ENCODE measurements around the gene SPDL1. TPM values are rescaled to one million over a fixed set of nuclear protein-coding genes. Genes with fewer than 3 reads are reported as not detected.

The SPDL1 gene
- total RNA-seq, 1 experiment from 2014 or later = 184 TPM

- Histone ChIP-seq H3K27me3 (replicated peaks) (peaks cover 7% of the 10 kb centered on the region; the same call in 1 of the 2 replicates), H3K27ac (no peak overlapping the region), H3K4me1 (replicated peaks) (no peaks in the 10 kb centered on the region; the same call in 1 of the 2 replicates), H3K4me3 (no peak overlapping the region), H3K36me3 (no peaks in the 10 kb centered on the region), H3K9me3 (replicated peaks) (no peaks in the 10 kb centered on the region)
- DNase-seq (ENCODE audit: low read depth in 1 of 2, low spot score in 2 of 2) = no peak
Measured at GRCh38 chr5:169551146-169551545, 32.4 kb upstream of the SPDL1 start.

GRCh38 chr5:169551696-169552095, 31.9 kb upstream of the SPDL1 start:
- DNase-seq (ENCODE audit: low read depth in 1 of 2, low spot score in 2 of 2) = no peak
- H3K27me3 ChIP-seq (replicated peaks) = peaks cover 7% of the 10 kb centered on the region; the same call in 1 of the 2 replicates
- no peak overlapping the region for H3K4me3 ChIP-seq
- no peaks in the 10 kb centered on the region for H3K9me3 ChIP-seq (replicated peaks)
- no peaks in the 10 kb centered on the region for H3K36me3 ChIP-seq
- no peak overlapping the region for H3K27ac ChIP-seq
- no peaks in the 10 kb centered on the region; the same call in 1 of the 2 replicates for H3K4me1 ChIP-seq (replicated peaks)

GRCh38 chr5:169554251-169554650, 29.3 kb upstream of the SPDL1 start:
- Histone ChIP-seq H3K9me3 (replicated peaks) (peaks cover 6% of the 10 kb centered on the region), H3K4me1 (replicated peaks) (no peaks in the 10 kb centered on the region; the same call in 1 of the 2 replicates), H3K36me3 (no peaks in the 10 kb centered on the region), H3K4me3 (no peak overlapping the region), H3K27ac (no peak overlapping the region), H3K27me3 (replicated peaks) (peaks cover 7% of the 10 kb centered on the region; the same call in 1 of the 2 replicates)
- no peak for DNase-seq (ENCODE audit: low read depth in 1 of 2, low spot score in 2 of 2)

GRCh38 chr5:169557838-169558237, 25.7 kb upstream of the SPDL1 start:
- H3K4me3 ChIP-seq = no peak overlapping the region
- H3K4me1 ChIP-seq (replicated peaks) = no peaks in the 10 kb centered on the region
- no peaks in the 10 kb centered on the region for H3K36me3 ChIP-seq
- DNase-seq (ENCODE audit: low read depth in 1 of 2, low spot score in 2 of 2) = no peak
- no peak overlapping the region for H3K27ac ChIP-seq
- peaks cover 6% of the 10 kb centered on the region; the same call in 1 of the 2 replicates for H3K27me3 ChIP-seq (replicated peaks)
- H3K9me3 ChIP-seq (replicated peaks) = peaks cover 13% of the 10 kb centered on the region

- DNase-seq (ENCODE audit: low read depth in 1 of 2, low spot score in 2 of 2) = no peak
- Histone ChIP-seq H3K4me1 (replicated peaks) (no peaks in the 10 kb centered on the region), H3K9me3 (replicated peaks) (peaks cover 13% of the 10 kb centered on the region), H3K27ac (no peak overlapping the region), H3K4me3 (no peak overlapping the region), H3K27me3 (replicated peaks) (peaks cover 6% of the 10 kb centered on the region), H3K36me3 (no peaks in the 10 kb centered on the region)
Measured at GRCh38 chr5:169561893-169562292, 21.7 kb upstream of the SPDL1 start.

GRCh38 chr5:169563369-169563768, 20.2 kb upstream of the SPDL1 start:
- Histone ChIP-seq H3K27ac (no peak overlapping the region), H3K4me3 (no peak overlapping the region), H3K9me3 (replicated peaks) (peaks cover 10% of the 10 kb centered on the region), H3K27me3 (replicated peaks) (peaks cover 6% of the 10 kb centered on the region), H3K36me3 (no peaks in the 10 kb centered on the region), H3K4me1 (replicated peaks) (no peaks in the 10 kb centered on the region)
- no peak for DNase-seq (ENCODE audit: low read depth in 1 of 2, low spot score in 2 of 2)

- H3K4me3 ChIP-seq = no peak overlapping the region
- no peaks in the 10 kb centered on the region for H3K36me3 ChIP-seq
- peaks cover 24% of the 10 kb centered on the region for H3K27me3 ChIP-seq (replicated peaks)
- DNase-seq (ENCODE audit: low read depth in 1 of 2, low spot score in 2 of 2) = no peak
- H3K27ac ChIP-seq = no peak overlapping the region
- no peaks in the 10 kb centered on the region for H3K4me1 ChIP-seq (replicated peaks)
- H3K9me3 ChIP-seq (replicated peaks) = no peaks in the 10 kb centered on the region
Measured at GRCh38 chr5:169566202-169566601, 17.4 kb upstream of the SPDL1 start.

- no peak overlapping the region for H3K27ac ChIP-seq
- no peaks in the 10 kb centered on the region for H3K36me3 ChIP-seq
- H3K27me3 ChIP-seq (replicated peaks) = peaks cover 31% of the 10 kb centered on the region
- H3K9me3 ChIP-seq (replicated peaks) = no peaks in the 10 kb centered on the region
- H3K4me1 ChIP-seq (replicated peaks) = no peaks in the 10 kb centered on the region
- no peak overlapping the region for H3K4me3 ChIP-seq
- no peak for DNase-seq (ENCODE audit: low read depth in 1 of 2, low spot score in 2 of 2)
Measured at GRCh38 chr5:169567079-169567478, 16.5 kb upstream of the SPDL1 start.

GRCh38 chr5:169569513-169569912, 14.1 kb upstream of the SPDL1 start:
- DNase-seq (ENCODE audit: low read depth in 1 of 2, low spot score in 2 of 2) = no peak
- Histone ChIP-seq H3K27me3 (replicated peaks) (peaks cover 25% of the 10 kb centered on the region), H3K27ac (no peak overlapping the region), H3K4me3 (no peak overlapping the region), H3K4me1 (replicated peaks) (no peaks in the 10 kb centered on the region), H3K9me3 (replicated peaks) (no peaks in the 10 kb centered on the region), H3K36me3 (no peaks in the 10 kb centered on the region)

- no peak overlapping the region for H3K27ac ChIP-seq
- no peak for DNase-seq (ENCODE audit: low read depth in 1 of 2, low spot score in 2 of 2)
Measured at GRCh38 chr5:169571355-169571754, 12.2 kb upstream of the SPDL1 start.

GRCh38 chr5:169574134-169574646, 9.4 kb upstream of the SPDL1 start:
- H3K36me3 ChIP-seq = no peaks in the 10 kb centered on the region
- DNase-seq (ENCODE audit: low read depth in 1 of 2, low spot score in 2 of 2) = no peak

More at GRCh38 chr5:169571355-169571754, 12.2 kb upstream of the SPDL1 start:
- Histone ChIP-seq H3K27me3 (replicated peaks) (peaks cover 25% of the 10 kb centered on the region), H3K9me3 (replicated peaks) (no peaks in the 10 kb centered on the region), H3K4me3 (no peak overlapping the region), H3K36me3 (no peaks in the 10 kb centered on the region), H3K4me1 (replicated peaks) (0 out of 2 replicates have a peak, but pooled peaks cover 6% of the 10 kb centered on the region)

GRCh38 chr5:169576181-169576598, 7.4 kb upstream of the SPDL1 start:
- no peak overlapping the region for H3K4me3 ChIP-seq
- no peaks in the 10 kb centered on the region for H3K36me3 ChIP-seq
- peaks cover 7% of the 10 kb centered on the region for H3K27me3 ChIP-seq (replicated peaks)
- no peaks in the 10 kb centered on the region for H3K9me3 ChIP-seq (replicated peaks)
- 0 out of 2 replicates have a peak, but pooled peaks cover 6% of the 10 kb centered on the region for H3K4me1 ChIP-seq (replicated peaks)
- no peak for DNase-seq (ENCODE audit: low read depth in 1 of 2, low spot score in 2 of 2)
- no peak overlapping the region for H3K27ac ChIP-seq

More at GRCh38 chr5:169574134-169574646, 9.4 kb upstream of the SPDL1 start:
- Histone ChIP-seq H3K4me1 (replicated peaks) (0 out of 2 replicates have a peak, but pooled peaks cover 6% of the 10 kb centered on the region), H3K4me3 (no peak overlapping the region), H3K9me3 (replicated peaks) (no peaks in the 10 kb centered on the region), H3K27ac (no peak overlapping the region), H3K27me3 (replicated peaks) (peaks cover 23% of the 10 kb centered on the region)

GRCh38 chr5:169577951-169578350, 5.6 kb upstream of the SPDL1 start:
- DNase-seq (ENCODE audit: low read depth in 1 of 2, low spot score in 2 of 2) = peak in 1 of 2 experiments; percentile 28

GRCh38 chr5:169580964-169581363, 2.6 kb upstream of the SPDL1 start:
- Histone ChIP-seq H3K4me1 (replicated peaks) (peaks cover 14% of the 10 kb centered on the region), H3K9me3 (replicated peaks) (no peaks in the 10 kb centered on the region), H3K4me3 (no peak overlapping the region), H3K27ac (no peak overlapping the region), H3K36me3 (peaks cover 13% of the 10 kb centered on the region), H3K27me3 (replicated peaks) (no peaks in the 10 kb centered on the region)
- DNase-seq (ENCODE audit: low read depth in 1 of 2, low spot score in 2 of 2) = no peak

More at GRCh38 chr5:169577951-169578350, 5.6 kb upstream of the SPDL1 start:
- H3K27ac ChIP-seq = no peak overlapping the region
- no peak overlapping the region for H3K4me3 ChIP-seq
- H3K9me3 ChIP-seq (replicated peaks) = no peaks in the 10 kb centered on the region
- no peaks in the 10 kb centered on the region for H3K36me3 ChIP-seq
- 0 out of 2 replicates have a peak, but pooled peaks cover 6% of the 10 kb centered on the region for H3K4me1 ChIP-seq (replicated peaks)
- H3K27me3 ChIP-seq (replicated peaks) = no peaks in the 10 kb centered on the region
